T47D (cell line): Measurements from ENCODE around the gene HS3ST6.
"Not testable (repeated sequence)": the region's sequence is repeated elsewhere in the genome, so short reads cannot be mapped to it uniquely, and the experiment has no call there.

ENCODE experiments used
- DNase-seq, 2 experiments: peaks; one replicate each; pipeline versions ENCODE4 v3.0.0 to v3.0.0-alpha.2; 2011 to 2012; ENCODE audit warnings: low read depth in 1 of 2, low spot score in 1 of 2
- JUND ChIP-seq: IDR thresholded peaks from 2 replicates; pipeline ENCODE4 v1.6.1; 2012; ENCODE audit warnings: low read depth
- in situ Hi-C: cut with HindIII; loops from 2 replicates; pipeline ENCODE4 v1.10.0; 2016; ENCODE audit warnings: low sequenced_read_pairs, low pct_unique_long_range_greater_than_20kb

The HS3ST6 gene

DNA sequence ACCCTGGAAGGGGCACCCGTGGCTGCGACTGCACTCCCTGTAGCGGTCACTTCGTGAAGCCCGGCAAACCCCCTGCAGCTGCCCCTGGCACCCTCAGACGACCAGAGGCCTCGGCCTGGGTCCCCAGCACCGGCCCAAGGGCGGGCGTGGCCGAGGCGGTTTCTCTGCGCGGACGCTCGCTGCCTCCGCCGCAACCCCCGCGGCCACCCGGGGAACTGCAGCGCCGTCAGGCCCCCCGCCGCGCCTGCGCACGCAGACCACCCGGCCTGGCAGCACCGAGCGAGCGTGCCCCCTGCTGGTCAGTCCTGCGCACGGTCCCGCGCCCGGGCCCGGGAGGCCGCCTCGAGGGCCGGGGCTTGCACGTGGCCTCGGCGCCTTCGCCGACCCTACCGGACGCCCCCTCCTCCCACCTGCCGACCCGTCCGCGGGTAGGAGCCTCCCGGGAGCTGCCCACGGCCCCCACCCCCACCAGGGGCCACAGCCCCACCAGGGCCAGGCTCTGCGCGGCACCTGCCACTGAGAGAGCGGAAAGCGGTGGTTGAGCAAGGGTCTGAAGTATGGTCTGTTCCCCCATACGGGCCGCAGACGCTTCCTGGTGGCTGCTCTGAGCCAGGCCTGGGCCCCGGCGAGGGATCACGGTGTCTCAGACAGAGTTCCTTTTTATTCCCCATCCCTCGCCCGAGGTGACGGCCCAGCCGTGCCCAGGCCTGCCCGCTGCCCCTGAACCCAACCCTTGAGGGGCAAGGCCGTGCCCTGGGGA lies 11.5 kb upstream of the HS3ST6 start:
- DNase-seq: peak; percentile 86 to 87
- TF ChIP-seq JUND: no peak
- in situ Hi-C loops: no loop called here

DNA sequence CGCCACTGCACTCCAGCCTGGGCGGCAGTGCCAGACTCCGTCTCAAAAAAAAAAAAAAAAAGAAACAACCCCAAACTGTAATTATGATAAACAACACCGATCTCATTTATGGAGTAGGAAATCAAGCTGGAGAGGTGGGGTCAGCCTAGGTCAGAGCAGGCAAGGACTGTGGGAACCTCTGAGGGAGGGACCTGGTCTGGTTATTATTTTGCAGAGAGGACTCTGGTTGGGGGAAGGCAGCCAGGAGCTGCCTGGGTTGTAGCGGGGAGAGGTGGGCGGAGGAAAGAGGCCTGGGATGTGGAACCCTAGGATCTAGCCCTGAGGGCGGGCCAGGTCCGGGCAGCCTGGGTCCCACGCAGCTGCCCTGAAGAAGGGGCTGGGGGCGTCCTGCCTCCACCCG lies 10.9 kb upstream of the HS3ST6 start:
- in situ Hi-C loops: no loop called here
- no peak for TF ChIP-seq JUND
- DNase-seq: peak in 1 of 2 experiments; percentile 22

DNA sequence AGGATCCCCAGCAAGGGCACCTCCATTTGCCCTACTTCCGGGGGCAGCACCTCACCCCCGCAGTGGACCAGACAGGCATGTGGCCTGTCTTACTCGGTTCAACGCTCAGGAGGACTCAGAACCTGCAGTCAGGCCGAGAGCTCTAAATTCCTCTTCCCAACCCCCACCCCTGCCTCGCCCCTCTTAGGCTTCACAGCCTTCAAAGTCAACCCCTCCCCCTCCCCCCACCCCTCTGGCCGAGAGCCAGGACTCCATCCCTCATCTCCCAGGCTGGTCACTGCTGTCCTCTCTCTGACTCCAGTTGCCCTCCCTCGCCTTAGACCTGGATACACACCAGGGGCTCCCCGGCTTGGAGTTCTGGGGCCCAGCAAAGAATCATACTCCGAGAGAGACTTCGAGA lies 8.1 kb upstream of the HS3ST6 start:
- in situ Hi-C loops: no loop called here
- no peak for TF ChIP-seq JUND
- no peak for DNase-seq

DNA sequence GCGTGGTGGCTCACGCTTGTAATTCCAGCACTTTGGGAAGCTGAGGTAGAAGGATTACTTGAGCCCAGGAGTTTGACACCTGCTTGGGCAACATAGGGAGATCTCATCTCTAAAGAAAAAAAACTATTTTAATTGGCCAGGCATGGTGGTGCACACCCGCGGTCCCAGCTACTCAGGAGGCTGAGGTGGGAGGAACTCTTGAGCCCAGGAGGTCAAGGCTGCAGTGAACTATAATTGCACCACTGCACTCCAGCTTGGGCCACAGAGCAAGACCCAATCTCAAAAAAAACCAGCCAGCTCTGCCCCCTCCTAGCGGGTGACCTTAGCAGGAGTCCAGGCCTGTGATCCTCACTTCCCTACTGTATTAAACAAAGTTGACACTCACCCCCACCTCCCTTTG lies 5.9 kb upstream of the HS3ST6 start:
- DNase-seq: no peak
- in situ Hi-C loops: no loop called here
- TF ChIP-seq JUND: no peak

DNA sequence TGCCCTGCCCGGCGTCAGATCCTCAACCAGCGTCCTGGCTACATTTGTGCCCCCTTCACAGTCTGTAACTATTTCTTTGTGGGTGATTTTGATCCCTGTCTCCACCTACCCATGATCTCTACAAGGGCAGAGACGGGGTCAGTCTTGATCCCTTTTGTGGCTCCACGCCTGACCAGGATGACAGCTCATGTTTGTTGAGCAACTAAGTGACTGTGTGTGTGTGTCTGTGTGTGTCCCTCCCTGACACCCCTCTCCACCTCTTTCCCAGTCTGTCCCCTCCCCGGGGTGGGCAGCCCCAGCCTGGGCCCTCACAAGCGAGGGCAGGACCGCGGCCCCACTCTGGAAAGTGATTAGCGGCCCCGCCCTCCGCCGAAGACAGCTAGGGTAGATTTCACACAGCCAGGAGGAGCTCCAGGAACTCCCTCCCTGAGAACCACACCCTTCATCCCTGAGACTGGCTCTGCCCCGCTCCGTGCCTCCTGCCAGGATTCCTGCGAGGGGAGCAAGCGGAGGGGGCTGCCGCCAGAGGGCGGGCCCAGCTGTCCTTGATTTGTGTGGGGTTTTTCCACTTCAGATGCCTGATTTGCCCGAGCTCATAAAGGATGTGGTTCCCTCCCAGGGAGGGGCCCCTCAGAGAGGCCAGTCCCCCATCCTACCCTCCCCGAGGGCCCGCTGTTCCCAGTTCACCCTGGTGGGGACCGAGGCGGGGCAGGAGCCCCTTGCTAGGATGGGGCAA lies 5.3 kb upstream of the HS3ST6 start:
- no peak for TF ChIP-seq JUND
- in situ Hi-C loops: no loop called here
- no peak for DNase-seq

DNA sequence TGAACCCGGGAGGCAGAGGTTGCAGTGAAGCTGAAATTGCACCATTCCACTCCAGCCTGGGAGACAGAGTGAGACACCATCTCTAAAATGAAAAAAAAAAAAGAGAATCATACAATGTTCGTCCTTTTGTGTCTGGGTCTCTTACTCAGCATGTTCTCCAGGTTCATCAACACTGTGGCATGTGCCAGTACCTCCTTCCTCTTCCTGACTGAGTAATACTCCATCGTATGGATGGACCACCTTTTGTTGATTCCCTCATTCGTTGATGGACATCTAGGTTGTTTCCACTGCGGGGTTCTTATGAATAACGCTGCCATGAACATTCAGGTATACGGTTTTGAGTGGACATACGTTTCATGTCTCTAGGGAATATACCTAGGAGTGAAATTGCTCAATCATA lies 4.1 kb upstream of the HS3ST6 start:
- no peak for TF ChIP-seq JUND
- in situ Hi-C loops: no loop called here
- no peak for DNase-seq

DNA sequence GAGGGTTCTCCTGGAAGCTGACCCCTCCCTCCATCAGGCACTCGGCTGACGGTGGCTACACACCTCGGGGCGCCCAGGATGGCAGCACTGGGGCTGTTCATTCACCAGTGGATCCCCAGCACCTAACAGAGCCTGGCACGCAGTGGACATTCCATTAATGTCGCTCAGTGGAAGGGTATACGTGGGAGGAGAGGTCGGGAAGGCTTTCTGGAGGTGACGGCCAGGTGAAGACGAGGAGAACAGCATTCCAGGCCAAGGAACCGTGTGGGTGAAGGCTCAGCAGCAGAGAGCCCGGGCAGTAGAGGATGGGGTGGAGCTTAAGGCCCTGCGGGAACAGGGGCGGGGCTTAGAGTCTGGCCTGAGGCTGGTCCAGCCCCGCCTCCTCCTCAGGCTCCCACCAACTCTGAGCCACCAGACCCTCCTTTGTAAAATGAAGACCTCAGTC lies 2.5 kb upstream of the HS3ST6 start:
- in situ Hi-C loops: no loop called here
- DNase-seq: peak in 1 of 2 experiments; percentile 61
- TF ChIP-seq JUND: no peak

DNA sequence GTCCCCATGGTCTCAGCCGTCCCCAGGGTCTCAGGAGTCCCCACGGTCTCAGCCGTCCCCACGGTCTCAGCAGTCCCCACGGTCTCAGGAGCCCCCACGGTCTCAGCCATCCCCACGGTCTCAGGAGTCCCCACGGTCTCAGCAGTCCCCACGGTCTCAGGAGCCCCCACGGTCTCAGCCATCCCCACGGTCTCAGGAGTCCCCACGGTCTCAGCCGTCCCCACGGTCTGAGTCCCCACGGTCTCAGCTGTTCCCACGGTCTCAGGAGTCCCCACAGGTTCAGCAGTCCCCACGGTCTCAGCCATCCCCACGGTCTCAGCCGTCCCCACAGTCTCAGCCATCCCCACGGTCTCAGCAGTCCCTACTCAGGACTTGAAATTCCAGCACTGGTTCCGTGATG lies 1.9 kb upstream of the HS3ST6 start:
- DNase-seq, in situ Hi-C loops: not testable (repeated sequence)

DNA sequence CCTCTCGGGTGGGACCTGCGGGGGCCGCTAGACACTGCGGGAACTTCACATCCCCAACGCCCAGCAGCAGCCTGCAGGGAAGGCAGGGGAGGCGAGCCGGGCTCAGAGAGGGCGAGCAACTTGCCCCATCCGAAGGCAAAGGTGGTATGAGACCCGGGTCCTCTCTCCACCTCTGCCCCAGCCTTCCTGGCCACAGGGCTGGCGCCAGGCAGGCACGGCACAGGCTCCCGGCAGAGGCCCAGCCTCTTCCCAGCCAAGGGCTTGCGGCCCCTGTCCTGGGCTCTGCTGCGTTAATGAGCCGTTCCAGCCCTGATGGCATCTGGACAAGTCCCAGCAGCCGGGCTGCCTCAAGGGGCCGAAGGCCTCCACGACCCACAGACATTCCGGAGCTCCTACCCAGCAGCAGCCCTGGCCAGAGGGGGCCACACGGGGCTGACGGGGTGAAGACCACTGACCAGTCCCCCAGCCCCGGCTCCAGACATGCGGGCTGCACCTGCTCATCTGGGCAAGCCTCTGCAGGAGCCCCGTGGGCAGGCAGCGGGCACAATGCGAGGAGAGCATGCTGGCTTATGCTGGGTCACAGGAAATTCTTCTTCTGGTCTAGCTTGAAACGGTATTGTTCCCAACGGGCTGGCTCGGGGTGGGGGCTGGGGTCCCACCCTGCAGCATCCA lies 1.2 kb upstream of the HS3ST6 start:
- TF ChIP-seq JUND: no peak
- DNase-seq: no peak
- in situ Hi-C loops: no loop called here

DNA sequence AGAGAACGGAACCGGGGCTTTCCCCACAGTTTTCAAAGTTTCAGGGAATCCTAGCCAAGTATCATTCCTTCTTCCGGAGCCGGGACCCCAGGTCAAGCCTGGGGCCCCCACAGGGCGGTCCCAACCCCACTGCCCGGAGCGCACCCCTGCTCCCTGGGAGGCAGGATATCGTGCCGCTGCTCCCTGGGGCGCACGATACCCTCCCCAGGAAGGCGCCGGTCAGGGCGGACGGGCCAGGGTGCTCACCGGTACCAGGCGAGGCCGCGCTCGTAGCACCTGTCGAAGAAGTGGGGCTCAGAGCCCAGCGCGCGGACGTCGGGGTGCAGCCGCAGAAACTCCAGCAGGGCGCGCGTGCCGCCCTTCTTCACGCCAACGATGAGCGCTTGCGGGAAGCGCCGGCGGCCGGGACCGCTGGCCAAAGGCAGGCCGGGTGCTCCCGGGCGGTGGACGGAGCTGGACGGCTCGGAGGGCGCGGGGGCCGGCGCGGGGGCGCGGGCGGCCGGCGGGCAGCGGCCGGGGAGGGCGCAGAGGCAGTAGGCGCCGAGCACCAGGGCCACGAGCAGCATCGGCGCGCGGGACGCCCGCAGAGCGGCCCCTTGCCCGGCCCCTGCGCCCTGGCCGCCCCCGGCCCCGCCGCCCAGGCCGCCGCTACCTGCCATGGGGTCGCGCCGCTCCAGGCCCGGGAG lies 407 bp downstream of the HS3ST6 start:
- TF ChIP-seq JUND: no peak
- no peak for DNase-seq
- in situ Hi-C loops: no loop called here

DNA sequence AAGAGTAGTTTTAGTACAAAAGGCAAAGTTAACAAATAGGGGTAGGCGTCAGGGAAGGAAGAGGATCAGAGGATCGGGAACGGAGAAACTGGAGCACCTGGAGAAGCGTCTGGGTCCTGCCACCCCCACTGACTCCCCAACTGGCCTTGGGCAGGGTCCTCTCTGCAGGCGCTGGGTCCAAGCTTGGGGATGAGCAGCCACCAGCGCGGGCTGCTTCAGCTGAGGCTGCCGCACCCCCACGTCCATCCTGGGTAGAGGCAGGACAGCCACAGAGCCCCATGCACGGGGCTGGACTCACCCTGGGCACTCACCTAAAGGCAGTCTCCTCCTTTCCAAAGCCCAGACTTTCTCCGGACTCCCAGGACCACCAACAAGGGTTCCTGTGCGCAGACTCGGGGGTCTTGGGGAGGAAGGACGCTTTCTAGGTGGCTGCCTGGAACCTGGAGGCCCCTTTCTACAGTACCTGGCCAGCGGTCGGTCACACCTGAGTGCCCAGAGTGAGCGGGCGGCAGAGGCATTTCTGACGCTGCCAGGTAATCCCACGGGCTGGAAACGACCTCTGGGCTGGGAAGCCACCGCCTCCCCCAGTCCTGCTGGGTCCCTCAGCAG lies 1.1 kb downstream of the HS3ST6 start:
- DNase-seq: no peak
- TF ChIP-seq JUND: no peak
- in situ Hi-C loops: no loop called here

DNA sequence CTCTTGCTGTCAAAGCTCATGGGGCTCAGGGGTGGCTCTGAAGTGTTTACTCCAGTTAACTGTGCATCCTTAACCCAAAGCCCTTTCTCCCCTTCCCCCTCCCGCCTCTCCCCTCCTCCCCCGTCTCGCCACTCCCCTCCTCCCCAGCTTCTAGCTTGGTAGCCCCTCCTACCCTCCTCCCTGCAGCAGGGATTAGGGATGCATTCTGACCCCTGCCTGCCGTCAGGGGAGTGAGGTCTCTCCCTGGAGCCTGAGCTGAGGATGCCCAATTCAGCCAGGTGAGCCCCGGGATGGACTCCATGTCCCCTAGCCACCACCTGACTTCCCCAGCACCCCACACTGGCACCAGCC lies 1.6 kb downstream of the HS3ST6 start:
- in situ Hi-C loops: no loop called here
- no peak for DNase-seq
- no peak for TF ChIP-seq JUND
